ENCODE results near the gene UFD1.

Gene UFD1

DNA sequence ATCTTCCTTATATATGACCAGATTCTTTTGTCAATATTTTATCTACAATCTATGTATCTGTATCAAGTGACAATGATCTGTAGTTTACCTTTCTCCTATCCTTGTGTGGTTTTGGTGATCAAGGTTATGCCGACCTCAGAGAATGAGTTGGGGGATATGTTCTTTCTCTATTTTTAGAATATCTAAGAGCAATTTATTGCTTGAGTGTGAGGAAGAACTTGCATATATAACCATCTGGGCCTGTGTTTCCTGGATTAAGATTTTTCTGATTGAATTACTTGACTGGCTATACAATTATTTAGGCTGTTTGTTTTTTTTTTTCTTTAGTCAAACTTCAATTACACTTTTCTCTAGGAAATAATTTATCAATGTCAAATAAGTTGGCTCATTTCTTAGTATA is 17.5 kb downstream of the UFD1 start:
- no peak for DNase-seq (ENCODE audit: low read depth, low spot score)
- TF ChIP-seq, protein P1, sequence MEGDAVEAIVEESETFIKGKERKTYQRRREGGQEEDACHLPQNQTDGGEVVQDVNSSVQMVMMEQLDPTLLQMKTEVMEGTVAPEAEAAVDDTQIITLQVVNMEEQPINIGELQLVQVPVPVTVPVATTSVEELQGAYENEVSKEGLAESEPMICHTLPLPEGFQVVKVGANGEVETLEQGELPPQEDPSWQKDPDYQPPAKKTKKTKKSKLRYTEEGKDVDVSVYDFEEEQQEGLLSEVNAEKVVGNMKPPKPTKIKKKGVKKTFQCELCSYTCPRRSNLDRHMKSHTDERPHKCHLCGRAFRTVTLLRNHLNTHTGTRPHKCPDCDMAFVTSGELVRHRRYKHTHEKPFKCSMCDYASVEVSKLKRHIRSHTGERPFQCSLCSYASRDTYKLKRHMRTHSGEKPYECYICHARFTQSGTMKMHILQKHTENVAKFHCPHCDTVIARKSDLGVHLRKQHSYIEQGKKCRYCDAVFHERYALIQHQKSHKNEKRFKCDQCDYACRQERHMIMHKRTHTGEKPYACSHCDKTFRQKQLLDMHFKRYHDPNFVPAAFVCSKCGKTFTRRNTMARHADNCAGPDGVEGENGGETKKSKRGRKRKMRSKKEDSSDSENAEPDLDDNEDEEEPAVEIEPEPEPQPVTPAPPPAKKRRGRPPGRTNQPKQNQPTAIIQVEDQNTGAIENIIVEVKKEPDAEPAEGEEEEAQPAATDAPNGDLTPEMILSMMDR (IDR thresholded peaks at IDR 0.05; ENCODE audit: low read depth, low read length) = no peak
- no peak overlapping the region for H3K4me3 ChIP-seq (ENCODE audit: low read depth, low read length)
- in situ Hi-C loops (cut with HindIII; ENCODE audit: low sequenced_read_pairs) = no loop called here

DNA sequence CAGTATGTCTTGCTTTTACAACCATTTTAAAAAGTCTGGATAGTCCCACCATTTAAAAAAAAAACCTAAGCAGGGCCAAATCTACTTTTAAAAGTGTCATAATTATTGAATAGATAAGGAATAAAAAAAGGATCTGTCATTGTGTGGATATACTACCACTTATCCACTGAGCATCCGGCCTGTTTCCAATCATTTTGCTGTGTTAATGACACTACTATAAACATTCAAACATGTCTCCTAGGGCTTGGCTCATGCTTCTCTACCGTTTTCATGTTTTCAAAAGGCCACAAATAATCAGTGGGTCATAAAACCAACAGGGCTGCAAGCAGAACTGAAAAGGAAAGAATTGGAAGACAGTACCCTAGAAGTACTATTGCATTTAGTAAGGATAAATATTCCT is 19.0 kb downstream of the UFD1 start:
- no peak overlapping the region for H3K4me3 ChIP-seq (ENCODE audit: low read depth, low read length)
- TF ChIP-seq, protein P1 (IDR thresholded peaks at IDR 0.05; ENCODE audit: low read depth, low read length) = no peak
- no peak for DNase-seq (ENCODE audit: low read depth, low spot score)
- in situ Hi-C loops (cut with HindIII; ENCODE audit: low sequenced_read_pairs) = no loop called here

DNA sequence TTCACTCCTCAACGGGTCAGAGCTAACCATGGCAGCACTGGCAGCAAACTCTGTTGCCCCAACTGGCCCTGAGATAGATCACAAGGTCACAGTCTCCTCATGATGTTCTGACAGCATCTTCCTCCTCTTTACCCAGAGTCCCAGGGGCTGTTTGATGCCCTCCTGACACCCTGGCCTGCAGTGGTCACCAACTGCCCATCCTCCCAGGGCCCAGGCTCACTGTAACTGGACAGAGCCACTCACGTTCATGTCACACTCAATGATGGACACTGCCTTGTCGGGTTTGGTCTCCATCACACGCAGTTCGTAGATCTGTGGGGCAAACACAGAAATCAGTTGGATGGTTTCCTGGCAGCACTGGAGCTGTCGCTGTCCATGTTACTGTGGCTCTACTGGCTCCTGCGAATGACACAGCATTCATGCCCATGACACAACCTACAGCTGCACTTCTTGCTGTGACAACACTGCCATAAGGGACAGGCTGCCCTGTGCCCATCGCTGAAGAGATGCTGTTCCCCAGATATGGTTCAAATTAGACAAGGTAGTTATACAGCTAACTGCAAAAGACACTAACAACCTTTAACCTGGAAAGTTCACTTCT is 21.1 kb downstream of the UFD1 start:
- in situ Hi-C loops (cut with HindIII; ENCODE audit: low sequenced_read_pairs) = no loop called here
- TF ChIP-seq, protein P1 (IDR thresholded peaks at IDR 0.05; ENCODE audit: low read depth, low read length) = no peak
- no peak for DNase-seq (ENCODE audit: low read depth, low spot score)
- H3K4me3 ChIP-seq (ENCODE audit: low read depth, low read length) = no peak overlapping the region

DNA sequence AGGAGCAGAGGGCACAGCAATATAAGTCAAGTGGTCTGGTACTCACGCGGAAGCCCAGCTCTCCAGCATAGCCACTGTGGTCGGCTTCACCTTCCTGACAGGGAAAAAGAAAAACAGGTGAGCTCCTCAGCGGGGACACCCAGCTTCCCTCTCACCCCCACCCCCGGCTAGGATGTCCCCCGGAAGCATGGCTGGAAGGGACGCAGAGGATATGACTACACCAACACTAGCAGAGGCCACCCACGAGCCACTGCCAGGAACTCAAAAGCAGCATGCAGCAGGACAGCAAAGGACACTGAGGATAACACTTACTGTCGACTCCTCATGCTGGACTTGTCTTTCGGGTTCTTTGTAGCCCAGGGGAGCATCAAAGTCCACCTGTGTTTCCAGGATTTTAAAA is 22.5 kb downstream of the UFD1 start:
- in situ Hi-C loops (cut with HindIII; ENCODE audit: low sequenced_read_pairs) = no loop called here
- TF ChIP-seq, protein P1 (IDR thresholded peaks at IDR 0.05; ENCODE audit: low read depth, low read length) = no peak
- no peak for DNase-seq (ENCODE audit: low read depth, low spot score)
- no peak overlapping the region for H3K4me3 ChIP-seq (ENCODE audit: low read depth, low read length)

DNA sequence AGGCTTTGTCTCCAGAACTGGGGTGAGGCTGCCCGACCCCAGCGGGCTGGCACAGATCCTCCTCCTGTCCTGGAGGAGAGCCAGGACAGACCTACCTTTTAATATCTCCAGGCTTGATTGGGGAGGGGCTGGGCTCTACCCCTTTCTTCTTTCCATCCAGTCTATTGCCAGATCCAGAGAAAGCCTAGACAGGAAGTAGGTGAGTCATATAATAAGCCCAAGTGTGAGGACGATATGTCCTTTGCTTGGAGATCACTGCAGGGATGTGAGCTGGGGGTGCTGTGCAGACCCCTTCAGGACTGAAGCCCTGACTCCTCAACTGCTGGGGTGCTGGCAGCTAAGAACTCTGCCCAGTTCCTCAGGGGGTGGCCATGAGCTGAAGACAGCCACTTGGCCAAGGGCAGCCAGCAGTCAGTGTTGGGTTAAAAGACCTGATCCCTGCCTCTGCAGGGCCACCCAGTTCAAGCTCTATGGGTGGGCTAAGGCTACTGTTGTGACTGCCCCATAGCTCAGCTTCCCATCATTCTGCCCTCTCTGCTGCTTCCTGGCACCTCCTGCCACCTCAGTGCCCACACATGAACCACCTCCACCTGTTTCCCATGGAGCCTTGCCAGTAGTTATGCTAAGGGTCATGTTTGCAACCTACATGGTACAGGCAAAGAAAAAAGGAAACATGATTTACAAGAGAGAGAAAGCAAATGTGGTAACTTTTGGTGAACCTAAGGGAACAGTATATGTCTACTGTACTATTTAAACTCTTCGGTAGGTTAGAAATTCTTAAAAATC is 23.2 kb downstream of the UFD1 start:
- TF ChIP-seq, protein P1 (IDR thresholded peaks at IDR 0.05; ENCODE audit: low read depth, low read length) = no peak
- H3K4me3 ChIP-seq (ENCODE audit: low read depth, low read length) = no peak overlapping the region
- no peak for DNase-seq (ENCODE audit: low read depth, low spot score)
- in situ Hi-C loops (cut with HindIII; ENCODE audit: low sequenced_read_pairs) = no loop called here

DNA sequence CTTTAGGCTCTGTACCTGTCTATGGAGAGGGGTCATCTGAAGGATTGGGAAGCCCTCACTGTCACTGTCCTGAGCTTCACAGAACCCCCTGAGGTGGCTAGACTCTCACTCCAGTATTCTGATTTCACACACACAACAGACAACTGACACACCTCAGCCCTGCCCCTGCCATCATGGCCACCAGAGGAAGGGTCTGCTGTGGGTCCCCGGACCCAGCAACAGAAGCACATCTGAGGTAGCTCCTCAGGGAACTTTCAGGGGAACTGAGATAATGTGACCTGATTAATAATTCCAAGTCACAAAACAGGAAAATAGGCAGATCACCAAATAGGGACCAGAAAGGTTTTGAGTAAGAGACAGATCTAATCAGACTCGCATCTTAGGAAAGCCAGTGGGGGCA is 24.0 kb downstream of the UFD1 start:
- H3K4me3 ChIP-seq (ENCODE audit: low read depth, low read length) = no peak overlapping the region
- no peak for DNase-seq (ENCODE audit: low read depth, low spot score)
- TF ChIP-seq, protein P1 (IDR thresholded peaks at IDR 0.05; ENCODE audit: low read depth, low read length) = no peak
- in situ Hi-C loops (cut with HindIII; ENCODE audit: low sequenced_read_pairs) = no loop called here

Data from astrocyte of the spinal cord (primary cell).